Astrocyte (in vitro differentiated cells and primary cell): ENCODE measurements around the gene QSOX2.

ENCODE experiments used
- CTCF ChIP-seq: IDR thresholded peaks from 2 replicates; pipeline ENCODE4 v1.5.1; 2011; ENCODE audit warnings: low read depth, mild to moderate bottlenecking, inconsistent platforms, low read length, moderate library complexity; ENCODE audit not compliant: insufficient read depth
- EZH2 ChIP-seq: IDR thresholded peaks from 2 replicates; pipeline ENCODE4 v1.6.1; 2012; ENCODE audit warnings: mild to moderate bottlenecking, low read length, inconsistent platforms; ENCODE audit not compliant: insufficient read depth

- TF ChIP-seq CTCF (no peak), EZH2 (no peak)
These were observed 69.9 kb downstream of the QSOX2 start for GRCh38 chr9:136175616-136176197.
